GM23338 (cell line): ENCODE data around the gene IFITM5. TPM values are rescaled to one million over a fixed set of nuclear protein-coding genes. Genes with fewer than 3 reads are reported as not detected.

Experiments
- ATAC-seq: fragments of 200-7000 bp; cut with Tn5 transposase; 3 replicates; pipeline ENCODE4 v1.9.1; 2020
- DNase-seq: peaks from one replicate; pipeline ENCODE4 v3.0.0-alpha.2; 2015; ENCODE audit warnings: low spot score
- H2AFZ ChIP-seq: fragments of 200-600 bp; sonication (generic); 2 replicates; pipeline ENCODE4 v1.8.0; 2016; ENCODE audit warnings: antibody characterized with exemption, mild to moderate bottlenecking, moderate library complexity
- H3F3A ChIP-seq: fragments of 200-600 bp; sonication (generic); replicated peaks from 2 replicates; pipeline ENCODE4 v1.8.0; 2017; ENCODE audit warnings: antibody characterized with exemption, mixed run types, low read depth
- H3K27ac ChIP-seq: fragments of 200-600 bp; sonication (generic); 2 replicates; pipeline ENCODE4 v1.6.1; 2016; ENCODE audit warnings: low read depth
- H3K27me3 ChIP-seq: fragments of 200-600 bp; sonication (generic); 2 replicates; pipeline ENCODE4 v1.8.0; 2016; ENCODE audit warnings: mild to moderate bottlenecking, mixed run types, moderate library complexity; ENCODE audit not compliant: insufficient read depth
- H3K36me3 ChIP-seq: fragments of 200-600 bp; sonication (generic); 2 replicates; pipeline ENCODE4 v1.8.0; 2016; ENCODE audit warnings: mild to moderate bottlenecking; ENCODE audit not compliant: insufficient read depth
- H3K4me1 ChIP-seq: fragments of 200-600 bp; sonication (generic); 2 replicates; pipeline ENCODE4 v1.8.0; 2016; ENCODE audit warnings: mild to moderate bottlenecking, moderate library complexity; ENCODE audit not compliant: insufficient read depth
- H3K4me2 ChIP-seq: fragments of 200-600 bp; sonication (generic); 2 replicates; pipeline ENCODE4 v1.7.1; 2017; ENCODE audit warnings: mixed run types
- H3K4me3 ChIP-seq: fragments of 200-600 bp; sonication (generic); 2 replicates; pipeline ENCODE4 v1.6.1; 2016; ENCODE audit warnings: mixed run types
- H3K79me2 ChIP-seq: fragments of 200-600 bp; sonication (generic); replicated peaks from 2 replicates; pipeline ENCODE4 v1.8.0; 2017; ENCODE audit warnings: mild to moderate bottlenecking; ENCODE audit not compliant: insufficient read depth
- H3K9me2 ChIP-seq: fragments of 200-600 bp; sonication (generic); 2 replicates; pipeline ENCODE4 v1.8.0; 2017; ENCODE audit not compliant: insufficient read depth
- H4K20me1 ChIP-seq: fragments of 200-600 bp; sonication (generic); replicated peaks from 2 replicates; pipeline ENCODE4 v1.8.0; 2017; ENCODE audit warnings: mild to moderate bottlenecking; ENCODE audit not compliant: insufficient read depth
- H3K27ac Mint-ChIP-seq: 2 replicates; pipeline ENCODE4 v1.8.0; 2020; ENCODE audit warnings: inconsistent platforms, mild to moderate bottlenecking, moderate library complexity, mixed read lengths
- H3K27me3 Mint-ChIP-seq: 3 replicates; pipeline ENCODE4 v1.8.0; 2022; ENCODE audit warnings: low read depth, mild to moderate bottlenecking, moderate library complexity, mixed read lengths, inconsistent platforms; ENCODE audit not compliant: insufficient read depth, poor library complexity
- H3K36me3 Mint-ChIP-seq: 3 replicates; pipeline ENCODE4 v1.8.0; 2021; ENCODE audit warnings: low read depth, mild to moderate bottlenecking, inconsistent platforms, moderate library complexity, mixed read lengths
- H3K4me1 Mint-ChIP-seq: 3 replicates; pipeline ENCODE4 v1.8.0; 2020; ENCODE audit warnings: mild to moderate bottlenecking, inconsistent platforms, mixed read lengths
- H3K4me3 Mint-ChIP-seq: 3 replicates; pipeline ENCODE4 v1.8.0; 2021; ENCODE audit warnings: moderate library complexity, mild to moderate bottlenecking, inconsistent platforms, mixed read lengths
- H3K9me3 Mint-ChIP-seq: 3 replicates; pipeline ENCODE4 v1.8.0; 2020; ENCODE audit warnings: moderate library complexity, mild to moderate bottlenecking, inconsistent platforms, mixed read lengths
- JUNB ChIP-seq: IDR thresholded peaks from one replicate; pipeline ENCODE4 v1.6.1; 2016; ENCODE audit warnings: antibody characterized with exemption; ENCODE audit not compliant: unreplicated experiment
- NANOG ChIP-seq: IDR thresholded peaks from 2 replicates; pipeline ENCODE4 v1.6.1; 2016; ENCODE audit warnings: antibody characterized with exemption, borderline replicate concordance
- POLR2AphosphoS5 ChIP-seq: IDR thresholded peaks from 2 replicates; pipeline ENCODE4 v1.6.1; 2016; ENCODE audit warnings: antibody characterized with exemption, low read depth
- STAT1 ChIP-seq: IDR thresholded peaks from one replicate; pipeline ENCODE4 v1.6.1; 2016; ENCODE audit warnings: antibody characterized with exemption; ENCODE audit not compliant: unreplicated experiment
- ZNF114 ChIP-seq: fragments of 250-450 bp; sonication (Bioruptor Pico); IDR thresholded peaks from 2 replicates; pipeline ENCODE4 v1.5.0; 2020; ENCODE audit warnings: mild to moderate bottlenecking, moderate library complexity
- polyA plus RNA-seq: library from polyadenylated mRNA; unstranded; fragments of >200 nt; fragmentation: Nextera tagmentation; extraction: Ambion mirVana; gene quantifications from 2 replicates; pipeline ENCODE4 v1.2.1, GENCODE V29; 2016
- total RNA-seq: library from RNA; depleted of rRNA; stranded (reverse); fragments of >200 nt; shearing (Covaris generic); gene quantifications from 2 replicates; pipeline ENCODE4 v1.2.3, GENCODE V29; 2014
- TF ChIP-seq, protein P1 (sequence below): fragments of 250-450 bp; sonication (Bioruptor Pico); IDR thresholded peaks from 2 replicates; pipeline ENCODE4 v1.5.0; 2020; ENCODE audit warnings: mild to moderate bottlenecking, moderate library complexity
- TF ChIP-seq, protein P2 (sequence below), 2 experiments: fragments of 200-600 bp in 1 of 2; sonication (generic) in 1 of 2; conservative IDR thresholded peaks; 2 replicates each; pipeline versions ENCODE4 v1.5.1 to v1.6.1; 2016 to 2017; ENCODE audit warnings: antibody characterized with exemption in 2 of 2, low read depth in 2 of 2, mild to moderate bottlenecking in 2 of 2, moderate library complexity in 1 of 2

IFITM5 gene
- total and polyA plus RNA-seq, 2 experiments from 2014 or later, result not detected

DNA sequence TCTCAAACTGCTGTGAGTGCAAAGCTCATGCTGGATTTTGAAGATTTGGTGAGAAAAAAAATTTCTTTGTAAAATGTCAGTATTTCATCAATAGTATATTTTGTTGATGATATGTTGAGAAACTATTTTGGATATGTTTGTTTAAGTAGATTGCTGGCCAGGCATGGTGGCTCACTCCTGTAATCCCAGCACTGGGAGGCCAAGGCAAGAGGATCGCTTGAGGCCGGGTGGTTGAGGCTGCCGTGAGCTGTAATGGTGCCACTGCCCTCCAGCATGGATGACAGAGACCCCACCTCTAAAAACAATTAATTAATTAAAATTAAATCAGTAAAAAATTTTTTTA, 28.2 kb upstream of the IFITM5 start (continued):
- TF ChIP-seq, protein P1, sequence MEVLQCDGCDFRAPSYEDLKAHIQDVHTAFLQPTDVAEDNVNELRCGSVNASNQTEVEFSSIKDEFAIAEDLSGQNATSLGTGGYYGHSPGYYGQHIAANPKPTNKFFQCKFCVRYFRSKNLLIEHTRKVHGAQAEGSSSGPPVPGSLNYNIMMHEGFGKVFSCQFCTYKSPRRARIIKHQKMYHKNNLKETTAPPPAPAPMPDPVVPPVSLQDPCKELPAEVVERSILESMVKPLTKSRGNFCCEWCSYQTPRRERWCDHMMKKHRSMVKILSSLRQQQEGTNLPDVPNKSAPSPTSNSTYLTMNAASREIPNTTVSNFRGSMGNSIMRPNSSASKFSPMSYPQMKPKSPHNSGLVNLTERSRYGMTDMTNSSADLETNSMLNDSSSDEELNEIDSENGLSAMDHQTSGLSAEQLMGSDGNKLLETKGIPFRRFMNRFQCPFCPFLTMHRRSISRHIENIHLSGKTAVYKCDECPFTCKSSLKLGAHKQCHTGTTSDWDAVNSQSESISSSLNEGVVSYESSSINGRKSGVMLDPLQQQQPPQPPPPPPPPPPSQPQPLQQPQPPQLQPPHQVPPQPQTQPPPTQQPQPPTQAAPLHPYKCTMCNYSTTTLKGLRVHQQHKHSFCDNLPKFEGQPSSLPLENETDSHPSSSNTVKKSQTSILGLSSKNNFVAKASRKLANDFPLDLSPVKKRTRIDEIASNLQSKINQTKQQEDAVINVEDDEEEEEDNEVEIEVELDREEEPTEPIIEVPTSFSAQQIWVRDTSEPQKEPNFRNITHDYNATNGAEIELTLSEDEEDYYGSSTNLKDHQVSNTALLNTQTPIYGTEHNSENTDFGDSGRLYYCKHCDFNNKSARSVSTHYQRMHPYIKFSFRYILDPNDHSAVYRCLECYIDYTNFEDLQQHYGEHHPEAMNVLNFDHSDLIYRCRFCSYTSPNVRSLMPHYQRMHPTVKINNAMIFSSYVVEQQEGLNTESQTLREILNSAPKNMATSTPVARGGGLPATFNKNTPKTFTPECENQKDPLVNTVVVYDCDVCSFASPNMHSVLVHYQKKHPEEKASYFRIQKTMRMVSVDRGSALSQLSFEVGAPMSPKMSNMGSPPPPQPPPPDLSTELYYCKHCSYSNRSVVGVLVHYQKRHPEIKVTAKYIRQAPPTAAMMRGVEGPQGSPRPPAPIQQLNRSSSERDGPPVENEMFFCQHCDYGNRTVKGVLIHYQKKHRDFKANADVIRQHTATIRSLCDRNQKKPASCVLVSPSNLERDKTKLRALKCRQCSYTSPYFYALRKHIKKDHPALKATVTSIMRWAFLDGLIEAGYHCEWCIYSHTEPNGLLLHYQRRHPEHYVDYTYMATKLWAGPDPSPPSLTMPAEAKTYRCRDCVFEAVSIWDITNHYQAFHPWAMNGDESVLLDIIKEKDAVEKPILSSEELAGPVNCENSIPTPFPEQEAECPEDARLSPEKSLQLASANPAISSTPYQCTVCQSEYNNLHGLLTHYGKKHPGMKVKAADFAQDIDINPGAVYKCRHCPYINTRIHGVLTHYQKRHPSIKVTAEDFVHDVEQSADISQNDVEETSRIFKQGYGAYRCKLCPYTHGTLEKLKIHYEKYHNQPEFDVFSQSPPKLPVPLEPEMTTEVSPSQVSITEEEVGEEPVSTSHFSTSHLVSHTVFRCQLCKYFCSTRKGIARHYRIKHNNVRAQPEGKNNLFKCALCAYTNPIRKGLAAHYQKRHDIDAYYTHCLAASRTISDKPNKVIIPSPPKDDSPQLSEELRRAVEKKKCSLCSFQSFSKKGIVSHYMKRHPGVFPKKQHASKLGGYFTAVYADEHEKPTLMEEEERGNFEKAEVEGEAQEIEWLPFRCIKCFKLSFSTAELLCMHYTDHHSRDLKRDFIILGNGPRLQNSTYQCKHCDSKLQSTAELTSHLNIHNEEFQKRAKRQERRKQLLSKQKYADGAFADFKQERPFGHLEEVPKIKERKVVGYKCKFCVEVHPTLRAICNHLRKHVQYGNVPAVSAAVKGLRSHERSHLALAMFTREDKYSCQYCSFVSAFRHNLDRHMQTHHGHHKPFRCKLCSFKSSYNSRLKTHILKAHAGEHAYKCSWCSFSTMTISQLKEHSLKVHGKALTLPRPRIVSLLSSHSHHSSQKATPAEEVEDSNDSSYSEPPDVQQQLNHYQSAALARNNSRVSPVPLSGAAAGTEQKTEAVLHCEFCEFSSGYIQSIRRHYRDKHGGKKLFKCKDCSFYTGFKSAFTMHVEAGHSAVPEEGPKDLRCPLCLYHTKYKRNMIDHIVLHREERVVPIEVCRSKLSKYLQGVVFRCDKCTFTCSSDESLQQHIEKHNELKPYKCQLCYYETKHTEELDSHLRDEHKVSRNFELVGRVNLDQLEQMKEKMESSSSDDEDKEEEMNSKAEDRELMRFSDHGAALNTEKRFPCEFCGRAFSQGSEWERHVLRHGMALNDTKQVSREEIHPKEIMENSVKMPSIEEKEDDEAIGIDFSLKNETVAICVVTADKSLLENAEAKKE (CRISPR knock-in tag), result no peak

DNA sequence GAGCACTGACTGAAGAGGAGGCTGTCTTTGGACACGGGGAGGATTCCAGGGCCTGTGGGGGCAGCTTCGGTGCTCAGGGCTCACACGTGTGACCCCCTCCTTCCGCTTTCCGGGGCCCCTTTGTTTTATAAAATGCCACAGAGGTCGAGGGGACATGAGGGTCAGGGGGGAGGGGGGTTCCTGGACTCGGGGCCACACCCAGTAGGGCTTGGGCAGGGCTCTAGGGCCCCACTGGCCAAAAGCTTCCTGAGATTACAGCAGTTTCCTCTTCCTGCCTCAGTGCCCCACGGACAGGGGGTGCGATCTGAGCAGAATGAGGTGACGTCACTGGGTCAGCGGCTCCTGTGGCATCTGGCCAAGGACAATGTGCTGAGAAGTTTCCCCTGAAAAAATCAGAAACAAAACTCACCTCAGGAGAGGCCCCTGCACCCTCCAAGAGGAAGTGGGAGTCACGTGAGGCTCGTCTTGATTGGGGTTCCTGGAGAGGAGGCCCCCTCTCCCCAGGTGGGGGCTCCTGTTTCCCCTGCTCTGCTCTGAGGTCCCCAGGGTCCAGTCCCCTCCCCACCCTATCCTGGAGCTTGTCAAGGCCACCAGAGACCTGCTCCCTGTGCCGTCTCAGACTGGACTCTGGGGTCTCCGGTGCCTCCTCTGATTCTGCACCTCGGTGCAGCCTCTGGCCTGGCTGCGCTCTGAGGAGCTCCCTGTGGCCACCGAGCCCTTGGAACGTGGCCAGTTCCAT, 27.7 kb upstream of the IFITM5 start:
- Histone ChIP-seq H2AFZ (0 out of 2 replicates have a peak overlapping the region, but pooled peaks have one; percentile 28), H4K20me1 (no peaks in the 10 kb centered on the region), H3K27ac (no peak overlapping the region), H3K9me2 (no peaks in the 10 kb centered on the region), H3K4me3 (no peak overlapping the region), H3K4me1 (peaks cover 6% of the 10 kb centered on the region), H3K4me2 (no peak overlapping the region), H3K27me3 (no peaks in the 10 kb centered on the region), H3K36me3 (no peaks in the 10 kb centered on the region; the same call in 1 of the 2 replicates), H3F3A (0 out of 2 replicates have a peak, but pooled peaks cover 15% of the 10 kb centered on the region), H3K79me2 (no peaks in the 10 kb centered on the region)
- Mint-ChIP-seq H3K4me3 (no peak overlapping the region), H3K9me3 (peaks cover 6% of the 10 kb centered on the region; the same call in 2 of the 3 replicates), H3K4me1 (peaks cover 33% of the 10 kb centered on the region), H3K27me3 (peaks cover 17% of the 10 kb centered on the region), H3K27ac (no peak overlapping the region), H3K36me3 (peaks cover 13% of the 10 kb centered on the region; the same call in 2 of the 3 replicates)
- DNase-seq (no peak), ATAC-seq (no peak)
- no peak for TF ChIP-seq STAT1
- no peak for TF ChIP-seq POLR2AphosphoS5
- TF ChIP-seq ZNF114 (CRISPR knock-in tag), result no peak
- TF ChIP-seq, protein P1 (CRISPR knock-in tag), result no peak
- TF ChIP-seq JUNB, result no peak
- TF ChIP-seq, protein P2, sequence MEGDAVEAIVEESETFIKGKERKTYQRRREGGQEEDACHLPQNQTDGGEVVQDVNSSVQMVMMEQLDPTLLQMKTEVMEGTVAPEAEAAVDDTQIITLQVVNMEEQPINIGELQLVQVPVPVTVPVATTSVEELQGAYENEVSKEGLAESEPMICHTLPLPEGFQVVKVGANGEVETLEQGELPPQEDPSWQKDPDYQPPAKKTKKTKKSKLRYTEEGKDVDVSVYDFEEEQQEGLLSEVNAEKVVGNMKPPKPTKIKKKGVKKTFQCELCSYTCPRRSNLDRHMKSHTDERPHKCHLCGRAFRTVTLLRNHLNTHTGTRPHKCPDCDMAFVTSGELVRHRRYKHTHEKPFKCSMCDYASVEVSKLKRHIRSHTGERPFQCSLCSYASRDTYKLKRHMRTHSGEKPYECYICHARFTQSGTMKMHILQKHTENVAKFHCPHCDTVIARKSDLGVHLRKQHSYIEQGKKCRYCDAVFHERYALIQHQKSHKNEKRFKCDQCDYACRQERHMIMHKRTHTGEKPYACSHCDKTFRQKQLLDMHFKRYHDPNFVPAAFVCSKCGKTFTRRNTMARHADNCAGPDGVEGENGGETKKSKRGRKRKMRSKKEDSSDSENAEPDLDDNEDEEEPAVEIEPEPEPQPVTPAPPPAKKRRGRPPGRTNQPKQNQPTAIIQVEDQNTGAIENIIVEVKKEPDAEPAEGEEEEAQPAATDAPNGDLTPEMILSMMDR (conservative IDR thresholded peaks at IDR 0.05; ENCODE audit: low read depth in 2 of 2), result no peak
- no peak for TF ChIP-seq NANOG
